Panc1 (cell line): ENCODE data around the gene FGF19. TPM values are rescaled to one million over a fixed set of nuclear protein-coding genes. Genes with fewer than 3 reads are reported as not detected.

ENCODE experiments used
- ATAC-seq: fragments of 200-7000 bp; cut with Tn5 transposase; 2 replicates; pipeline ENCODE4 v1.9.1; 2020; ENCODE audit warnings: mild to moderate bottlenecking, moderate library complexity
- BruUV-seq: library from RNA; stranded (reverse); fragments of 400-500 nt; replicated peaks from 2 replicates; lab custom pipeline; 2021; lab: Mats Ljungman, UMichigan
- CTCF ChIA-PET: fragments of 300-600 bp; sonication (Branson Sonifier 250); formaldehyde crosslinking; loops from one replicate; lab custom pipeline; 2022; ENCODE audit warnings: antibody characterized with exemption; lab: Charles Lee
- POLR2A ChIA-PET: fragments of 300-600 bp; sonication (Branson Sonifier 250); formaldehyde crosslinking; loops from one replicate; lab custom pipeline; 2022; ENCODE audit warnings: antibody characterized with exemption; lab: Charles Lee
- DNase-seq: peaks from one replicate; pipeline ENCODE4 v3.0.0-alpha.2; 2010; ENCODE audit warnings: low read depth, low spot score
- H3K27ac ChIP-seq: 2 replicates; pipeline ENCODE4 v1.5.1; 2011; ENCODE audit warnings: mild to moderate bottlenecking, low read length, inconsistent platforms
- H3K27me3 ChIP-seq: fragments of 200-500 bp; sonication (Bioruptor generic); 2 replicates; pipeline ENCODE4 v1.6.0; 2014; ENCODE audit warnings: low read length, inconsistent platforms; ENCODE audit not compliant: control insufficient read depth, insufficient read depth
- H3K36me3 ChIP-seq: fragments of 200-500 bp; sonication (Bioruptor generic); 2 replicates; pipeline ENCODE4 v1.5.1; 2014; ENCODE audit warnings: inconsistent platforms, mild to moderate bottlenecking, low read length, moderate library complexity; ENCODE audit not compliant: control insufficient read depth, insufficient read depth
- H3K4me1 ChIP-seq: 2 replicates; pipeline ENCODE4 v1.5.1; 2011; ENCODE audit warnings: inconsistent platforms, mild to moderate bottlenecking, low read length, moderate library complexity; ENCODE audit not compliant: control insufficient read depth, insufficient read depth
- H3K4me3 ChIP-seq, 2 experiments: 2 replicates each; pipeline ENCODE4 v1.5.1; 2011 to 2012; ENCODE audit warnings: low read depth in 2 of 2, low read length in 2 of 2, mild to moderate bottlenecking in 2 of 2, inconsistent platforms in 1 of 2, moderate library complexity in 1 of 2
- H3K9me3 ChIP-seq: fragments of 200-500 bp; sonication (Bioruptor generic); 2 replicates; pipeline ENCODE4 v1.5.1; 2014; ENCODE audit warnings: low read depth, mild to moderate bottlenecking, inconsistent platforms, low read length, moderate library complexity; ENCODE audit not compliant: control insufficient read depth, insufficient read depth
- CTCF ChIP-seq: fragments of 450-650 bp; IDR thresholded peaks from 2 replicates; pipeline ENCODE4 v1.5.1; 2017; ENCODE audit warnings: mild to moderate bottlenecking
- POLR2AphosphoS5 ChIP-seq: IDR thresholded peaks from 2 replicates; pipeline ENCODE4 v1.6.1; 2012; ENCODE audit warnings: mild to moderate bottlenecking, low read depth, low read length, moderate library complexity
- REST ChIP-seq, 2 experiments: IDR thresholded peaks; 2 replicates each; pipeline ENCODE4 v1.6.1; 2011 to 2012; ENCODE audit warnings: low read depth in 2 of 2, control low read depth in 1 of 2, low read length in 1 of 2, mild to moderate bottlenecking in 1 of 2, moderate library complexity in 1 of 2; ENCODE audit not compliant: insufficient read depth in 1 of 2
- SIN3A ChIP-seq: IDR thresholded peaks from 2 replicates; pipeline ENCODE4 v1.6.1; 2012; ENCODE audit warnings: low read depth, mild to moderate bottlenecking, low read length, moderate library complexity, borderline replicate concordance; ENCODE audit not compliant: insufficient read depth
- TCF7L2 ChIP-seq: IDR thresholded peaks from 2 replicates; pipeline ENCODE4 v1.6.1; 2011; ENCODE audit warnings: mild to moderate bottlenecking, low read depth, low read length, inconsistent platforms
- in situ Hi-C: cut with HindIII; loops from 2 replicates; pipeline ENCODE4 v1.10.0; 2016; ENCODE audit warnings: low sequenced_read_pairs, low pct_unique_long_range_greater_than_20kb
- intact Hi-C: fragments of 100-400 bp; cut with micrococcal nuclease; formaldehyde crosslinking; loops from one replicate; pipeline ENCODE4 v1.10.0; 2022; ENCODE audit not compliant: unreplicated experiment
- total RNA-seq: library from RNA; stranded (reverse); gene quantifications from one replicate; pipeline ENCODE4 v1.2.1, GENCODE V29; 2021; ENCODE audit not compliant: unreplicated experiment

Gene FGF19
- total RNA-seq, 1 experiment from 2014 or later = not detected

- peaks cover 16% of the 10 kb centered on the region; the same call in 1 of the 2 replicates for H3K27me3 ChIP-seq
- in situ Hi-C loops = no loop called here
- ChIA-PET POLR2A (interaction anchor here (0.6 kb wide), 1 partner anchor 8 kb away, joined by 4 read pairs; no protein-coding TSS in a partner anchor), CTCF (interaction anchor here (0.6 kb wide), 2 partner anchors 10 to 62 kb away, joined by 5 read pairs; no protein-coding TSS in a partner anchor)
- no peak for DNase-seq
- no peak for ATAC-seq
- no TSS peak for BruUV-seq
- no peak overlapping the region for H3K27ac ChIP-seq
- TF ChIP-seq POLR2AphosphoS5 = no peak
- H3K4me3 ChIP-seq = no peak overlapping the region
- H3K36me3 ChIP-seq = no peaks in the 10 kb centered on the region; the same call in 1 of the 2 replicates
- H3K9me3 ChIP-seq = no peaks in the 10 kb centered on the region
- intact Hi-C loops = no loop called here
- H3K4me1 ChIP-seq = no peaks in the 10 kb centered on the region
Observed at GRCh38 chr11:69716099-69716498, 12.3 kb upstream of the FGF19 start.

GRCh38 chr11:69715446-69715845 is 11.6 kb upstream of the FGF19 start:
- in situ Hi-C loops (no loop called here), intact Hi-C loops (no loop called here)
- Histone ChIP-seq H3K27ac (no peak overlapping the region), H3K4me1 (no peaks in the 10 kb centered on the region), H3K36me3 (no peaks in the 10 kb centered on the region; the same call in 1 of the 2 replicates), H3K4me3 (no peak overlapping the region), H3K27me3 (peaks cover 13% of the 10 kb centered on the region; the same call in 1 of the 2 replicates), H3K9me3 (no peaks in the 10 kb centered on the region)
- TF ChIP-seq SIN3A (no peak), CTCF (no peak), TCF7L2 (no peak), POLR2AphosphoS5 (no peak), REST (IDR thresholded peaks at IDR 0.05; ENCODE audit: insufficient read depth in 1 of 2, low read depth in 2 of 2, low read length in 1 of 2) (no peak)
- DNase-seq (no peak), ATAC-seq (no peak)
- BruUV-seq = no TSS peak
- POLR2A ChIA-PET = interaction anchor here (0.6 kb wide), 1 partner anchor 9 kb away, joined by 4 read pairs; no protein-coding TSS in a partner anchor
- CTCF ChIA-PET = interaction anchor here (0.6 kb wide), 3 partner anchors 10 to 117 kb away, joined by 3 to 5 read pairs (median 5); no protein-coding TSS in a partner anchor
